ENCODE results near the gene TRIM77.
"Not testable (repeated sequence)": the region's sequence is repeated elsewhere in the genome, so short reads cannot be mapped to it uniquely, and the experiment has no call there.

Gene TRIM77, protein sequence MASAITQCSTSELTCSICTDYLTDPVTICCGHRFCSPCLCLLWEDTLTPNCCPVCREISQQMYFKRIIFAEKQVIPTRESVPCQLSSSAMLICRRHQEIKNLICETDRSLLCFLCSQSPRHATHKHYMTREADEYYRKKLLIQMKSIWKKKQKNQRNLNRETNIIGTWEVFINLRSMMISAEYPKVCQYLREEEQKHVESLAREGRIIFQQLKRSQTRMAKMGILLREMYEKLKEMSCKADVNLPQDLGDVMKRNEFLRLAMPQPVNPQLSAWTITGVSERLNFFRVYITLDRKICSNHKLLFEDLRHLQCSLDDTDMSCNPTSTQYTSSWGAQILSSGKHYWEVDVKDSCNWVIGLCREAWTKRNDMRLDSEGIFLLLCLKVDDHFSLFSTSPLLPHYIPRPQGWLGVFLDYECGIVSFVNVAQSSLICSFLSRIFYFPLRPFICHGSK

DNA sequence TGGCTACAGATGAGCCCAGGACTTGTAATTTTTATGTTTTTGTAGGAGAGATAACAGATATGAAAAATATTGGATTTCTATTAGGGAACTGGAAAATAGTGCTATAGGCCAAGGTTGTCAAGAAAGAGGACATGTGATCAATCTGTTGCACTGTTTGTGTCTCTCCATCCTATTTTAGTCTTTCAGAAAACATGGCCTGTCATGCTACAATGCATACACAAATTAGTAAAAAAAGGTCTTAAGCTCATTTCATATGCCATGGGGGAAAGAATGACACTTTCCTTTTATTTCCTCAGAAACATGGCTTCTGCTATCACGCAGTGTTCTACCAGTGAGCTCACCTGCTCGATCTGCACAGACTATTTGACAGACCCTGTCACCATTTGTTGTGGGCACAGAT is at the start of gene TRIM77:
Gene TRIM77 (plus strand): TSS at position 301 of the 400 bp plus-strand sequence. CDS start 0 bp downstream, at position 301.
- not testable (repeated sequence) for DNase-seq

DNA sequence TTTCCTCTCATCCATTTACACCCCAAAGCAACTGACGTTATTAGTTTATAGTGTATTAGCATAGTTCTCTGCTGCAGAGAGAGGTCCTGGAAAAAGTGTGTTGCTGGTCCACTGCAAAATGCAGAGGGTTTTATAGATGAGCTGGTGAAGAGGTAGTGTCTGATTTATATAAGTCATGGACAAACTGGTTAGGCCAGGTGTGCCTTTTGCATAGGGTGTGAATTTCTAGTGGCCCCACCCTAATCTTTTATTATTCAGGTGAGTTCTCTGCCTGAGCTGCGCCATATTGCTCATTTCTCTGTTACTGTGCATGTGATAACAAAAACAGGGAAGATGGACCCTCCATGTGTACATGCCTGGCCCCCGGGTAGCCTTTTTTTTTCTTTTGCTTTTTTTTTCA is 43.1 kb upstream of the TRIM77 start:
- DNase-seq = no peak

DNA sequence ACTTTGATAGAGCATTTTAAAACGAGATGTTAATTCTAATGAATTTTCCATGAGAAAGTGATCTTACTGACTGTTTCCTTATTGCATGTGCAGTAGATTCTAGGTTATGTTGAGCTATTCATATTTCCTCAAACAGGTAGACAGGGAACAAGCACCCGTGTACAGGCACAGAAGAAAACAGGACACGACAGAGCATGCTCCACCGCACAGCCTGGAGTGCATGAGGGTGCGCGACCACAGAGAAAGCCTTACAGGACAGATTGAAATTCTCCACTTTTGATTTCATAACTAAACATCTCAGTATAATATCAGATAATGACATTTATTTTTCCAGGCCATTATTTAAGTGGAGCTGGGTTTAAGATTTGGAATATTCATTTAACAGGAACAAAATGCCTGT is 41.9 kb upstream of the TRIM77 start:
- DNase-seq = not testable (repeated sequence)

DNA sequence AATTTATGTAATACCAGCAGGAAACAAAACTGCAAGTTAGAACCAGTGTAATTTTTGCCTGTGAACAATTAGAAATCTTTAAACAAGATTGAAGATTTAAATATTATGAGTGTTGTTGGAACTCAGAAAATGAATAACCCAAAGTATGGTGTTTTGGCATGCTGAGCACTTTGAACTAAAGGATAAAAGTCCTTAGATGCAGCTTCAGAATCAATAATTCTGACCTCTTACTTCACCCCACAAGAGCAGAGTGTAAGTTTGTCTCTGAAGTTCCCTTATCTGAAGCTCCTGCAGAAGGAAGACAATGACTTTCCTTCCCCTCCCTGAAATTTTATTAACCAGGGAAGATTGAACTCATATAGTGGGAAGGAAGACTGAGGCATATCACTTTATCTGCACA is 40.5 kb upstream of the TRIM77 start:
- DNase-seq = not testable (repeated sequence)

DNA sequence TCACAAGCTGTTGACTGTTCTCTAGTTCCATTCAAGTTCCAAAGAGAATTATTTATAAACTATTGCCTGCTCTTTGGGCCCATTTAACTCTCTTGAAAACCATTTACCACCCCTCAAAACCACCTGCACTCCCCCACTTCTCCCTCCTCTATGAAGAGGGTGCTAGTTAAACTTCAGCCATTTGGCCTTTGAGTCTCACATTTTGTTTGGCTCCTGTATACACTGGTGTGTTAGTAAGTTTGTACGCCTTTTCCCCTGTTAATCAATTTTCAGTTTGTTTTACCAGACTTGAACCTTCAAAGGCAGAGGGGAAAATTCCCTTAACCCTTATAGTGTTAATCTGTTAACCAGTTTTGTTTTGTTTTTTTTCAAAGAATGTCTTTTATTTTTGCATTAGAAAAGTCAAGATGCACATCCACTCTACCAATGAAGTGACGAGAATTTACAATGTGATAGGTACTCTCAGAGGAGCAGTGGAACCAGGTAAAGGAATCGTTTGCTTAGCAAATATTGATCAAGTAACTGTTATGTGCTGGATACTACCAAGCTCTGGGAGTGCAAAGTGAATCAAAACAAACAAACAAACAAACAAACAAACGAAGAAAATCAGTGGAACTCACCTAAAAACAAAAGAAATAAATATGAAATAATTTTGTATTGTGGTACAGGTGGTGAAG is 40.0 kb upstream of the TRIM77 start:
- not testable (repeated sequence) for DNase-seq

DNA sequence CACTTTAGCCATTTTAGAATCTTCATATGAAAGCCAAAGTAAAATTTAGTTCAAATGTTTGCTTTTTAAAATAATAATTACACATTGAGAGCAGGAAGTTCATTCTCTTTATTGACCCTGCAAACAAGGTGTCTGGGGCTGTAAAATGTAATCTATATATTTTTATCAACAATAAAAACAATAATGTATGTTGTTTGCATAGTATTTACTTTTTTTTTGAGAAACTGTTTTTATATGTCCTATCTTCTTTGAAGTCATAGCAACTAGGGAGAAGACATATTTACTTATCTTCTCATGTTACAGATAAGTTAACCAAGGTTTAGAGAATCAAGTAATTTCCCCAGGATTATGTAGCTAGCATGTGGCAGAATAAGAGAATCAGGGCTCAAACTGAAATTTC is 37.6 kb upstream of the TRIM77 start:
- DNase-seq = not testable (repeated sequence)

DNA sequence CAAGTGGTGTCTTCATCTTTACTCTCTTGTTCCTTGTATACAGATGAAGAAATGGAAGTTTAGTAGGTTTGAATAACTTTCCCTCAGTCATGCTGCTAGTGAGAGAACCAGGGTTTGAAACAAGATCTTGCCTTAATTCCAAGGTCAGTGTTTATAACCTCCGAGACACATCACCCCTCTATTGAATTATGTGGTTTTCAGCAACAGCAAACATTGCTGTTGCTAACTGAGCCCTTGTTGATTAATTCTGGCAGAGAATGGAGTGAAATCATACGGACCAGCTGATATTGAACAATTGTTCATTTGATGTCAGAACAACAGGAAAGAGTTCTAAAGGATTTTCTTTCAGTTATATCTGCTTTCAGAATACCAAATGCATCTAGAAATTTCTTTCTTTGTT is 36.7 kb upstream of the TRIM77 start:
- not testable (repeated sequence) for DNase-seq

DNA sequence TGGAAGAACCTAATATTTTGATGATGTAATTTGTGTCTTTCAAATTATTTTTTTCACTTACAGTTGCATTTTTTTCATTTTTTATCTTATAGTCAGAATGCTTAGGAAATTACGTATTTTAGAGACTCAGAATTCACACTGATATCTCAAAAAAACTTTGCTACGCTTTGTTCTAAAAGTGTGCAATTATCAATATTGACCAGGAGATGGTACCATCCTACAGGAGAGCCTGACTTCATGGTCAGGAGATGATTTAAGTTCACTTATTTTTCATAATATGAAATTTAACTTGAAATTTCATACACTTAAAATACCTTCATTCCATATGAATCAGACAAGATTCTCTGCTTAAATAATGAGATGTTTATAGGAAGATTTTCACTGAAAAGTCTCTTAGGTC is 34.7 kb upstream of the TRIM77 start:
- DNase-seq = not testable (repeated sequence)

DNA sequence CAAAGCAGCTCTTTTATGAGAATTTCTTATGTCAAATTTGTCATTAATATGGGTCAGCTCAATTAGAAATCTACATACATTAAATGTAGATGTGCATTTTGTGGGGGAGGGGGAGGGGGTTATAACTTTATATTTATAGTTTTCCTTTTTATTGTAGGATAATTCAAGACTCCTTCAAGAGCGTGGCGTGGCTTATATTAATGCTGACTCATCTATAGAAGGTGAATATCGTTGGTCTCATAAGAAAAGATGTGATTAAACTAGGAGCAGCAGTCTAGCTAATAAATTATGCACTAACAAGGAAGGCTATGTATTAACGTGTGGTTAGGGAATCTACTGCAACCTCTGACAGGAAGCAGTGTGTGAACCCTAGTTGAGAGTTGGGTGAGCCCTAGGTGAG is 34.2 kb upstream of the TRIM77 start:
- not testable (repeated sequence) for DNase-seq

DNA sequence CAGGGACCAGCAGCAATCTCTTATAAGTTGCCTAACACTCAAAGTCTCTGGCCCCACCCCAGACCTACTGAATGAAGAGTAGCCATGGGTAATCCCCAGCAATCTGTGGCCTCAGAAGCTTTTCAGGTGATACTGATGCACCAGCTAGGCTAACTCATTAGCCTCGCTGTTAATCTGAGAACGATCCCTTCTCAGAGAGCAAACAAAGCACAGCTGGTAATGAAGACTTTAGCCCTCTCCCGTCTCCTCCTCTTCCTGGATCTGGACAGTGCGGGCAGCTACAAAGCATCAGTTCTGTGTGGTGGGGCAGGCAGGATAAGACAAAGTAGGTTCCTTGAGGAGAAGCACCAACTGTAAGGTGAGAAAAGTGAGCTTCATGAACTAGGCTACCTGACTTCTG is 3.0 kb upstream of the TRIM77 start:
- DNase-seq = not testable (repeated sequence)

DNA sequence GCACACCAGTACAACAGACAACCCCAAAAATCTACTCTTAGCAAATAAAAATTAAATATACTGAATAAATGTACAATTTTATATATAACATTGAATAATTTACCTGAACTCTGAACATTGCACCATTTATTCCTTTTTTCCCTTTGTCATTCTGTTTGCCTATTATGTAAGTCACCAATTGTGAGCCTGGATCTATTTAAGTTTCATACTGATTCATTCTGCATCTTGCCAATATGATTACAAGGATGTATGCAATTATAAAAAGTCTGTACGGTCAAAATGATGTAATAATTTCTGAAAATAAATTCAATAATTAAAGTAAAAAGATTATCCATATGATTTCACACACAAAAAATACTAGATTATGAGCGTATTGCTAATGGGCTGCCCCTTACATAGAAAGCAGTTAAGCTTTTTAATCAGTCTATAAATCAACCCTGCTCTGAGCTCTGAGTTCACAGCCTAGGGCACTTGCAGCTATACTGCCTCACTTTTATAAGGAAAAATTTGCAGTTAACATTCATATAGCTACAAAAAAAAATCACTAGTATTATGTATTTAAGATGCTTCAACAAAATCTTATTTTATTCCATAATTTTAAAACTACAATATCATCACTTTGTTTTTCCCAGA is 14.9 kb downstream of the TRIM77 start:
- DNase-seq = not testable (repeated sequence)

DNA sequence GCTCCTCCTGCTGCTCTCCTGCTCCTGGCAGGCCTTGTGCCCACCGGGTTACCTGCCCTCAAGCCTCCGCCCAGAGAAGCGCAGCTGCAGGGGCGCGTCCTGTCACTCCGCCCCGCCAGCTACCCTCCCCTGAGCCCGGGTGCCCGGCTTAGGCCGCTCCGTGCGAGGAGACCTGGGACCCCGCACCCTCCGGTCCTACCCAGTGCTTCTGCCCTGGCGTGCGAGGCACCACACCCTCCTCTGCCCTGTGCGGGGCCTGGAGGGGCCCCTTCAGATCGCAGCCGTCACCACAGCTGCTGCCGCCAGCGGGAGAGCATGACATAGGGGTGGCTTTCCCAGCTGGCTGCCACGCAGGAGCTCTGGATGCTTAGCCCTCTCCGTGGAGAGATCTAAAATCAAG is 20.1 kb downstream of the TRIM77 start:
- DNase-seq = not testable (repeated sequence)

DNA sequence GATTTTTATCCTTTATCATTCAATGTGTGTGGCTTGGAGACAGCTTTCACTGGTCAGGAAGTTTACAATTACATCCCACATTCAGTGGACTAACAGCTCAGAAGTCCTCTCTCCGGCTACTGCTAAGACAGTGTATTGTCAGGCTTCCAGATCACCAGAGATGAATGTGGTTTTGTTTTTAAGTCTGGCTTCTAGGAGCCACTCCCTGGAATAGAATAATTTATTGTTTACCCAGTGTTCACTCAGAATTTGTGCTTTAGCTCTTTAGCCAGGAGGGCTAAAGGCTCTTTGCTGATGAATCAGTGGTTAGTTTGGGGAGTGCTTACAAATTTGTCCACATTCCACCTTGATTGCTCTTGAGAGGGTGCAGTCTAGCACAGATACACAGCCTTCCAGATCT is 26.5 kb downstream of the TRIM77 start:
- DNase-seq = no peak

DNA sequence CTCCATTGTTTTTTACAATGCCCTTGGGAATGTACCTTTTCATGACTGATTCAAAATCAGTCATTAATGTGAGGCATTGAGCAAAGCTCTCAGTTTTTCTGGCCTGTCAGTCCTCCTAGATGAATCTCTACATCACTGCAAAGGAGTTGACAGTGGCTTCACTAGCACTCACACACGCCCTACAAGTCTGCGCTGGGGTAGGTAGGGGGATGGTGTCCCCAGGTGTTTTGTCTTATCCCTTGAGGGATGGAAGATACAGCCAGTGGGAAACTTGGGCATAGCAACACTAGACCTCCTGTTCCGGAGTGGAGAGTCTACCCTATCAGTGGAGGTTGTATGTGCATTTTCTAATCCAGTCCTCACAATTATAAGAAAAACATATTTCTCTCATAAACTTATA is 27.0 kb downstream of the TRIM77 start:
- DNase-seq = no peak

DNA sequence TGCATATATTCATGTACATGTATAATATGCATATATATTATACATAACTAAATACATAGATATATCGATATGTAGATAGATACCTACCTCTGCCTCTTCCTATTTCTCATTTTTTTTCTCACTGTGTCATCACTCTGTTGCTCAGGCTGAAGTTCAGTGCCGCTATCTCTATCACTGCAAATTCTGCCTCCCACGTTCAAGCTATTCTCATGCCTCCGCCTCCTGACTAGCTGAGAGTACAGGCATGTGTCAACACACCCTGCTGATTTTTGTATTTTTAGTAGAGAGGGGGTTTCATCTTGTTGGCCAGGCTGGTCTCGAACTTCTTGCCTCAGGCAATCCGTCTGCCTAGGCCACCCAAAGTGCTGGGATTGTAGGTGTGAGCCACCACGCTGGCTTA is 31.3 kb downstream of the TRIM77 start:
- DNase-seq = not testable (repeated sequence)

DNA sequence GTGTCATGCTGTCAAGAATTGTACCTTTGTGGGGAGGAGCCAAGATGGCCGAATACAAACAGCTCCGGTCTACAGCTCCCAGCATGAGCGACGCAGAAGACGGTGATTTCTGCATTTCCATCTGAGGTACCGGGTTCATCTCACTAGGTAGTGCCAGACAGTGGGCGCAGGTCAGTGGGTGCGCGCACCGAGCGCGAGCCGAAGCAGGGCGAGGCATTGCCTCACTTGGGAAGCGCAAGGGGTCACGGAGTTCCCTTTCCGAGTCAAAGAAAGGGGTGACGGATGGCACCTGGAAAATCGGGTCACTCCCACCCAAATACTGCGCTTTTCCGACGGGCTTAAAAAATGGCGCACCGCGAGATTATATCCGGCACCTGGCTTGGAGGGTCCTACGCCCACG is 34.1 kb downstream of the TRIM77 start:
- not testable (repeated sequence) for DNase-seq

DNA sequence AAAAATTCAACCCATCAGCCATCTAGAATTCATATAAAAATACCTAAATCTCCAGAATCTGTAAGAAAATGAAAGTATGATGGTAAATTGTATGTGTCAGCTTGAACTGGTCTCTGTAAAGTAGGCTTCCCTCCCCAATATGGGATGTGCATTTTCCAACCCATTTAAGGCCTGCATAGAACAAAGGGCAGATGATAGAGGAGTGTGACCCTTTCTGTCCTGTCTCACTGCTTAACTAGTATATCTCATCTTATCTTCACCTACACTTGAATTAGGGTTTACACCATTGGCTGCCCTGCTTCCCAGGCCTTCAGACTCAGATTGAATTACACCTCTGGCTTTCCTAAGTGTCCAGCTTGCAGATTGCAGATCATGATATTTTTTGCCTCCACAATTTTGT is 40.7 kb downstream of the TRIM77 start:
- not testable (repeated sequence) for DNase-seq

All from DMS153 (cell line).